Amniotic epithelial cell (primary cell): Measurements from ENCODE around the gene SLC26A11.

Source experiments
- DNase-seq: peaks from one replicate; pipeline ENCODE4 v3.0.0-alpha.2; 2010; ENCODE audit warnings: low read depth

SLC26A11 gene

DNA sequence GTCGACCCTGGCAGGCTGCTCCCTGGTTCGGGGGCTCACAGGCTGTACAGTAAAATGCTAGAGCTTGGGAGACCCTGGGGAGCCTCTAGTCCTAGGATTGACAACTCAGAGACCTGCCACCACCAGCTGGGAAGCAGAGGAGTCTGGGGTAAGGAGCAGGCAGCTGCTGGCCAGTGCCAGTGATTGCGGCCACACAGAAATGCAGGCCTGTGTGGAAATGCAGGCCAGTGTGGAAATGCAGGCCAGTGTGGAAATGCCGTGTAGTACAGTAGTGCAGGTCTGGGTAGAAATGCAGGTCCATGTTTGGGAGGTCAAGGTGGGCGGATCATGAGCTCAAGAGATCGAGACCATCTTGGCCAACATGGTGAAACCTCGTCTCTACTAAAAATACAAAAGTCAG lies 23.6 kb upstream of the SLC26A11 start:
- DNase-seq = no peak

DNA sequence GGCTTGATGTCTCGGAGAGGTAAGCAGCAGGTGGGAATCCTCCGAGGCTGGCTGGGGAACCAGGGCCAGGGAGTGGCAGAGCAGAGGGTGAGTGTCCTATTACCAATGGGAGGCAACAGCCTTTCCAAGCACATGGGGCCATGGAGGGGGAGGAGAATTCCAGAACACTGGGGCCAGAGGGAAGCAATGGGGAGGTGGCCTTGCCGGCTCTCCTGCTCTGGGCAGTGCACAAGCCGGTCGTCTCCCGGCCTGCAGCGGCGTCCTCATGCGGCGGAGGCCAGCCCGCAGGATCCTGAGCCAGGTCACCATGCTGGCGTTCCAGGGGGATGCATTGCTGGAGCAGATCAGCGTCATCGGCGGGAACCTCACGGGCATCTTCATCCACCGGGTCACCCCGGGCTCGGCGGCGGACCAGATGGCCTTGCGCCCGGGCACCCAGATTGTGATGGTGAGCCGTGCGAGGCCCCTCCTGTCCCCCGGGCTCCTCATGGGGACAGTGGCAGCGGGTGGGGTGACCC lies 22.0 kb upstream of the SLC26A11 start:
- DNase-seq = peak; percentile 9

DNA sequence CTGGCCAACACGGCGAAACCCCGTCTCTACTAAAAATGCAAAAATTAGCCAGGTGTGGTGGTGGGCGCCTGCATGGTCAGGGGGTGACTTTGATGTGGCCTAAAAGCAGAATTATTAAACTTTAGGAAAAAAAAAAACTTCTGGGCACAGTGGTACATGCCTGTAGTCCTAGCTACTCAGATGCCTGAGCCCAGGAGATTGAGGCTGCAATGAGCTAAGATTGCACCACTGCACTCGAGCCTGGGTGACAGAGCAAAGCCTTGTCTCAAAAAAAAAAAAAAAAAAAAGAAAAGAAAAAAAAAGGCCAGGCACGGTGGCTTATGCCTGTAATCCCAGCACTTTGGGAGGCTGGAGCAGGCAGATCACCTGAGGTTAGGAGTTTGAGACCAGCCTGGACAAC lies 20.9 kb upstream of the SLC26A11 start:
- DNase-seq = peak; percentile 16

DNA sequence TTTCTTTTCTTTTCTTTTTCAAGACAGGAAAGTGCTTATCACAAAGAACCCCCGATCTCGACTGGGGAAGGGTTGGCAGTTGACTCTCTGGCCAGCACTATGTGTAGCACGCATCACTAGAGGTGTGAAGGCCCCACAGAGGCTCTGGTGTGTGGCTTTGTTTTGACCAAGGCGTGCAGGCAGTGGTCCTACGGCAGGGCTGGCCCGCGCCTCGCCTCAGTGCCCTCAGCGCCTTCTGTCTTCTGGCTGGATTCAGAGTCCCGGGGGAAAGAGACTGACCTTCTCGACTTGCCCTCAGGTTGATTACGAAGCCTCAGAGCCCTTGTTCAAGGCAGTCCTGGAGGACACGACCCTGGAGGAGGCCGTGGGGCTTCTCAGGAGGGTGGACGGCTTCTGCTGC lies 18.8 kb upstream of the SLC26A11 start:
- DNase-seq = no peak

DNA sequence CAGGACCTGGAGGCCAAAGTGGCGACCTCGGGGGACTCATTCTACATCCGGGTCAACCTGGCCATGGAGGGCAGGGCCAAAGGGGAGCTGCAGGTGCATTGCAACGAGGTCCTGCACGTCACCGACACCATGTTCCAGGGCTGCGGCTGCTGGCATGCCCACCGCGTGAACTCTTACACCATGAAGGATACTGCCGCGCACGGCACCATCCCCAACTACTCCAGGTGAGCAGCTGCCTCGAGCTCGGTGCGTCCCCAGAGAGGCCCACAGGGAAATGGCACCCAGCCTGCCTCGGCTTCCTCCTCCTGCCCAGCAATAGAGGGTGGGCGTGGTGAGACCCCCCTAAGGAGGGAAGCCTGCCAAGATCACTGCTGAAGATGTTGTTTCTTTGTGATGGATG lies 18.0 kb upstream of the SLC26A11 start:
- no peak for DNase-seq

DNA sequence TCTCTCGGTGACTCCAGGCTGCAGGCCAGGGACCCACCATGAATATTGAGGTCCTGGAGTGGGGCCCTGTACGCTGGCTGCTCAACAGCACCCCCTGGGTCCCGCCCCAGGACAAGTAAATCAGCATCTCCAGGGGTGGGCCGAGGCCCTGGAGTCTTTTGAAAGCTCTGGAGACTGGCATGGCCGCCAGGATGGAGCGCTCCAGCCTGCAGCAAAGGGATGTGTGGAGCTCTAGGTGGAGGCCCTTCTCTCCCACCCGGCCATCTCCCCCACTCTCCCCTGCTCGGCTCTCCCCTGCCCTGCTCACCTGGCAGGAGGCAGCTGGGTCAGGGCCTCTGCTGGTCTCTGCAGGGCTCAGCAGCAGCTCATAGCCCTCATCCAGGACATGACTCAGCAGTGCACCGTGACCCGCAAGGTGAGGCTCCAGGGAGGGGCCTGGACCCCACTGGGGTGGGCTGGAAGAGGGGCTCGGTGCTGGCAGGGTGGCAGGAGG lies 16.7 kb upstream of the SLC26A11 start:
- no peak for DNase-seq

DNA sequence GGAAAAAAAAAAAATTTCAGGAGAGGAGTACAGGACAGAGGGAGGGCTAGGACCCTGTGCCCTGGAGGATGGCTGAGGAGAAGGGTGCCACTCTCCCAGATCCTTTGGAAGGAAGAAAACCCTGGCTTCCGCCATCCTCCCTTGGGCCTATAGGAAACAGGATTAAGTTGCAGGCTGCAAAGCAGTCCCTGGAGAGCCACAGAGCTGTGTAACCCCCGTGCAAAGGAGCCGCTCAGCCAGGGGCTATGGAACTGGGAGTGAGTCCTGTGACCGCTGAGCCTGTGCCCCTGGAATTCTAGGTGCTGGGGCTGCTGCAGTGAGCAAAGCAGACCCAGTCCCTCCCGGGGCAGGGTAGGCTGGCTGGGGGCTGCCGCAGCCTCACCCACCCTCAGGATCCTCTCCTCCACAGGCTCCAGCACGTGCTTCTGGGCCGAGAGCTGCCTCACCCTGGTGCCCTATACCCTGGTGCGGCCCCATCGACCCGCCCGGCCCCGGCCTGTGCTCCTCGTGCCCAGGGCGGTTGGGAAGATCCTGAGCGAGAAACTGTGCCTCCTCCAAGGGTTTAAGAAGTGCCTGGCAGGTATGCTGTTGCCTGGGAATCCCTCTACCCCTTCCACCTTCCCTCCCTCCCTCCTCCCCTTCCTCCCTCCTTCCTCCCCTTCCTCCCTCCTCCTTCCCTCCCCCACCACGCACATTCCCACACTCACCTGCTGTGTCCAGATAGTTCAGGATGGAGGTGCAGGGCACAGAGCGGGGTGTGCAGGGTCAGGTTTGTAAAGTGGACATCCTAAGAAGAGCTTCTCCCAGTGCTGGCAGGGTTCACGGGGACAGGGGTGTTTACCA lies 15.4 kb upstream of the SLC26A11 start:
- DNase-seq = no peak

DNA sequence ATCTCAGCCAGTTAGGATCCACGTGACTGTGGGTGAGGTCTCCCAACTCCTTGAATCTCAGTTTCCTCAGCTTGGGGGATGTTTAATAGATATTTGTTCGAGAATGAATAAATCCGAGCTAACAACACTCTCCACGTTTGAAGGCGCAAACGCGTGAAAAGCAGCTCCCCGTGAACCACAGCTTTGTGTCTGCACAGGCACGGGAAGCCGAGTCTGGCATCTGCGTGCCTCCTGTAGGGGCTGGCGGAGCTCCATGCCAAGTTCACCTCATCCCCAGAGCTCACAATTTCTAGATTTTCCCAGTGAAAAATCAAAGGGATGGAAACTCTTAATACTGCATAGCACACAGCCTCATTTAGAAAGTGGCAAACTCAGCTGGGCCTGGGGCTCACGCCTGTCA lies 14.4 kb upstream of the SLC26A11 start:
- DNase-seq = no peak

DNA sequence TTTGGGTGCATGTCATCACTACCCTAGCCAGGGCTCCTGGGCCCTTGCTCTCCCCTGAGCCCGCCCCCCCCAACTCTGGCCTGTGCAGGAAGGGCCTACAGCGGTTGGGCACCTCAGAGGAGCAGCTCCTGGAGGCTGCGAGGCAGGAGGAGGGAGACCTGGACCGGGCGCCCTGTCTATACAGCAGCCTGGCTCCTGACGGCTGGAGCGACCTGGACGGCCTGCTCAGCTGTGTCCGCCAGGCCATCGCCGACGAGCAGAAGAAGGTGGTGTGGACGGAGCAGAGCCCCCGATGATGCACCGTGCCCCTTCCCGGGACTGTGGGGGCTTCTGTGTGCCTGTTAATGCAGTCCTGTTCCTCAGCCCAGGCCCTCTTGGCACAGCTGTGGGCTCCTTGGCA lies 12.2 kb upstream of the SLC26A11 start:
- DNase-seq = no peak

DNA sequence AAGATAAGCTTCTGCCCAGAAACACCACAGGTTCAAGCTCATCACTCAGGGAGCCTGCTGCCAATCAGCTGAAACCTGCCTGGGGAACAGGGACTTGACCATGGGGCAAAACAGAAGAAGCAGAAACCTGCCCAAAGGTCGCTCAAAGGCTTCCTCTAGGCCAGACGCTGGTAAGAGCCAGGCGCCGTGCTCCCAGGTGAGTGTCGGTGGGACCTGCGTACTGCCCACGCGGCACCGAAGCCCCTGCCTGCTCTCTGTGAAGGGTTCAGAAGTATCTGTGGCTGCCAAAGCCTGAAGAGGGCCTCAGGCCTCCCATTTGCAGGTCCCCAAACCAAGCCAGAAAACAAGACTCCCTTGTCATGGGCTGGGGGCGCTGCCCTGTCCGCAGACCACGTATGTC lies 10.5 kb upstream of the SLC26A11 start:
- no peak for DNase-seq

DNA sequence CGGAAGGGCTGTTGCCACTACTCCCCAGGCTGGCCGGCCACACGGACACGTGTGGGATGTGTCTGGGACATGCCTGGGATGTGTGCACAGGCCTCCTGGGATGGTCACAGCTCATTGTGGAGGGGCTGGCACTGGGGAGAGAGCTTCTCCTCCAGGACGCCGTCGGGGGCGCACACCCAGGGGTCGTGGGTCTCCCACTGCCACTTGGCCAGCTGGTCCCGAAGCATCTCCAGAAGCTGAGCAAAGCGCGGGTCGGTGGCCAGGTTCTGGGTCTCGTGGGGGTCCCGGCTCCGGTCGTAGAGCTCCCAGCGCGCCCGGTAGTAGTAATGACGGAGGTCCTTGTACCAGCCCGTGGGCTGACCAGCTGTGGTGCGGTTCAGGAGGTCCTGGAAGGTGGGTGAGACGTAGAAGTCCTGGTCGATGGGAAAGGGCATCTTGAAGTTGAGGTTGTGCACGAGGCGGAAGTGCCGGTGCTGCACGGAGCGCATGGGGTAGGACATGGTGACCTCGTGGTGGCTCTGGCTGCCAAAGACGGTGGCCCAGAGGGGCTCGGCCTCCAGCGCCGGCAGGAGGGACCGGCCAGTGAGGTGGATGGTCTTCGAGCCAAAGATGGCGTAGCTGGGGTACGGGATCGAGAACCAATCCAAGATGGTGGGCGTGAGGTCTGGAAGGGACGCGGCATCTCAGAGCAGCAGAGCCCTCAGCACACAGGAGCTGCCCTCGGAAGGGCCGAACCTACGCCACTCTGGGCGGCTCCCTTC lies 9.7 kb upstream of the SLC26A11 start:
- DNase-seq = no peak

DNA sequence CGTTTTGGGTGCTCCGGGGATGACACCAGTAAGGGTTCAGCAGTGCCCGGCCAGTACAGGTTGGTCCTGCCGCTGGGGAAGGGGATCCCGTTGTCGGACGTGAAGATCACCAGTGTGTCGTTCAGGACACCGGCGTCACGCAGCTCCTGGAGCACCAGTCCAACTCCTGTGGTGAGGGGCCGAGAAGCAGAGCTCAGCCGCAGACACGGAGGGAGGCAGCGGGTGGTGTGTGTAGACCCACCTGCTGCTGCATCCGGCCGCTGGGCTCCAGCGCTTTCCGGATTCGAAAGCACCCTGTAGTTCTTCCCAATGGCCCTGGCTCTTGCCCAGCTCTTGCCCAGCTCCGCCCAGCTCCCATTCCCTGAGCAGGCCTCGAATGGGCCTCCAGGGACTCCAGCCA lies 8.1 kb upstream of the SLC26A11 start:
- no peak for DNase-seq

DNA sequence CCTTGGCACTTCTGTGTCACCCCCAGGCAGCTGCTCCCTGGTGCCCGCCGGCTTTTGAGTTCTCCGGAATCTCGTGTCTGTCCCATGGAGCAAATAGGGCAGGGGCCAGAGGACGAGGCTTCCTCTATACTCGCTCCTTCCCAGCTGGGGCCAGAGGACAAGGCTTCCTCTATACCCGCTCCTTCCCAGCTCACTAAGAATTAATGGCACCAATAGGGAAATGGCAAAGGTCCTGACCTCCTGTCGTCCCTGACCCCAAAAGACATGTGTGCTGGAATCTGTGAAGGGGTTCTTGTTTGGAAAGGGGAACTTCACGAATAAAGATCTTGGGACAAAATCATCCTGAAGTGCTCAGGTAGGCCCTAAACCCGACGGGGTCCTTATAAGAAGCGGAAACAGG lies 7.7 kb upstream of the SLC26A11 start:
- no peak for DNase-seq

DNA sequence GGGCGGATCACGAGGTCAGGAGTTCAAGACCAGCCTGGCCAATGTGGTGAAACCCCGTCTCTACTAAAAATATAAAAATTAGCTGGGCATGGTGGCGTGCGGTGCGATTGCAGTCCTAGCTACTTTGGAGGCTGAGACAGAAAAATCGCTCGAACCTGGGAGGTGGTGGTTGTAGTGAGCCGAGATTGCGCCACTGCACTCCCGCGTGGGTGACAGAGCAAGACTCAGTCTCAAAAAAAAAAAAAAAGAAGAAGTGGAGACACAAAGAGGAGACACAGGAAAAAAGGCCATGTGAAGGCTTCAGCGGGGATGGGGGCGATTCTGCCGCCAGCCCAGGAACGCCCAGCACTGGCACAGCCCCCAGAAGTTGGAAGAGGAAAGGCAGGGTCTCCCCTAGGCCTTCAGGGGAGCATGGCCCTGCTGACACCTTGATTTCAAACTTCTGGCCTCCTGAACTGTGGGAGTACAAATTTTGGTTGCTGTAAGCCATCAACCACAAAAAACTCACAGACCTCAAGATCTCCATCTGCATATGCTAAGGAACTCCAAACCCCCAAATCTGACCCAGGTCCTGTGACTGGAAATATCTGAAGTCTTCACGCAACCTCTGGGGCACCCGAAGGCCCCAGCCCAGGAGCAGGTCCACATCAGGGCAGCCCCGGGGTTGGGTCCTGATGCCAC lies 7.1 kb upstream of the SLC26A11 start:
- DNase-seq = no peak

DNA sequence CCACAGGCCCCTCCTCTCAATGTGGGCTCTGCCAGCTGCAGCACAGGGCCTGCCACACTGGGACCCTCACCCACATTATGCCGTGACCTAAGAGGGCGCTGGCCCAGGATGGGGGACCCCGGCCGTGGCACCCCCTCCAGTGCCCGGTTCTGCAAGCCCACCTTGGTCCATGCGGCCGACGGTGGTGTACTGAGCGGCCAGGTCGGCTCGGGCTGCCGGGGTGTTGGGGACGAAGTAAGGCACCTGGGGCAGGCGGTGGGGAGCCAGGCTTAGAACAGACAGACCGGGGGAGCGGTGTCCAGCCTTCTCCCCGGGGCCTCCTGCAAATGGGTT lies 6.6 kb upstream of the SLC26A11 start:
- DNase-seq = no peak

DNA sequence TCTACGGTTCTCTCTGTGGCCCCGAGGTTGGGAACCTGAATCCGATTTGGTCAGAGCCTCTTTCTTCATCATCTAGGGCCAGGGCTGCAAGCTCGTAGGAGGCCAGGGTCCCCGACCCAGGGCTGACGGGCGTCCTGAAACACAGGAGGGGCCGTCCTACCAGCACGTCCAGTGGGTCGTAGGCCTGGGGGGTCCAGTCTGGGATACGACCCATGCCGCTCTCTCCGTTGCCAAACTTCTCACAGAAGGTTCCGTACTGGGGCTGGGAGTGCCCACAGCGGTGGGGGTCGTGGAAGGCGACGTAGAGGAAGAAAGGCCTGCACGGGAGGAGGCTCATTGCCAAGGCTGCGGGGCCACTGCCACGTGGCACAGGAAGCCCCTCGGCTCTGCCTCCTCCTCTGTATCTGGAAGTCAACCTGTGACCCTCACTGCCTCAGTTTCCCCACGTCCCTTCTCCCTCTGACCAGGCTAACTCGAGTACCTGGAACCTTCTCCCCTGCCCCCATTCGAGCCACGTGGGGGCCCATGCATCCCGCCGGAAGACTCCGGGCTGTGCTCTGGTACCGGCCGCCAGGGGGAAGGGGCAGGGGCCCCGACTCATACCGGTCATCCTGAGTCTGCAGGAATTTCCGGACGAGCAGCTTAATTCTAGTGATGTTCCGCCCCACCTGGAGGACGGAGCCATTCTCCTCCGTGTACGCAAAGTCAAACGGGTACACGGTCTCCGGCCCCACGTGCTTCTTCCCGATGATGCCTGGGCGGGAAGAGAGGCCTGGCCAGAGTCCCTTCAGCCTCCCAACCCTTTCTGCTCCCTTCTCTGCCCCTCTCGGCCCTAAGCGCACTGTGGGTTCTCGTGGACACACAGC lies 6.0 kb upstream of the SLC26A11 start:
- DNase-seq = no peak

DNA sequence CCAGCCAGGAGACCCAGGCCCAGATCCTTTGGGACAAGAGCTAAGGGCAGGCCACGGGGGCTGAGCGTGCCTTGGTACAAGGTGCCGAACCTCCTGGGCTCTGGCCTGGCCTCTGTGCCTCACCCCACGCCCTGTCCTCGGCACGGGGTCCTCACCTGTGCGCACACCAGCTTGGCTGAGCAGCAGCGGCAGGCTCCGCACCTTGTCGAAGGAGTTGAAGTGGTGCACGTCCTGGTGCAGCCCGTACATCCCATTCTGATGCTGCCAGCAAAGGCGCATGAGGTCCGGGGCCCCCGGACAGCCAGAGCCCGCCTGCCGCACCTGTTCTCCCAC lies 5.4 kb upstream of the SLC26A11 start:
- DNase-seq = no peak

DNA sequence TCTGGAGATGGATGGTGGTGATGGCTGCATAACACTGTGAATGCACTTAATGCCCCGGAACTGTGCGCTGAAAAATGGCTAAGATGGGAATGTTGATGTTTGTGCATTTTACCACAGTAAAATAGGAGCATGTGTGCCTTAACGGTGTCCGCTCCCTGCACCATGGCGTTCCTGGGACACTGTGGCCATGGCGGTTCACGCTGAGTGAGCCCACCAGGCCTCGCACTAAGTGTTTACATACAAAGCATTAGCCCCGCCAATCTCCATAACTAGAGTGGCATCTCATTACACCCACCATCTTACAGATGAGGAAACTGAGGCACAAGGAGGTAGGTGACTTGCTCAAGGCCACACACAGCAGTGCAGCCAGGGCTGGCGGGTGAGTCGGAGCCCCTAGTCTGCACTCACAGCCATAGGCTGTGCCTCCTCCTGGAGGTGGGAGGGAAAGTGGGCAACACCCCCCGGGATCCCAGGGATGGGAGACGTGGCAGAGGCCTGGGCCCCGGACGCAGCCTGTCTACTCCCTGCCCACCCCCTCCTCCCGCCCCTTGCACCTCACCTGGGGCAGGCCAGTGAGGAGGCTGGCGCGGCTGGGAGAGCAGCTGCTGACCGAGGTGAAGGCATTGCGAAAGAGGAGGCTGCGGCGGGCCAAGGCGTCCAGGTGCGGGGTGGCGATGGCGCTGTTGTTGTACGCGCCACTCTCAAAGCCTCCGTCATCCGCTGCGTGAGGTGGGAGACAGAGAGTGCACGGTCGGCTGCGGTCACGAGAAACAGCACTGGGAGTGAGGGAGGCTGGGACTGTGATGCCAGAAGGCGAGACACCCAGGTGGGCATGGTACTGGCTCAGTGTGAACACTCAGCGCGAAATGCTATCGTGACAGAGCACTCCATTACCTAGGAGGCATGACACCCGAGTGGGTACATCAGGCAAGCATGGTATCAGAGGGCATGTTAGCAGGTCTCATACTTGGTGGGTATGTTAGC lies 3.5 kb upstream of the SLC26A11 start:
- DNase-seq = no peak

DNA sequence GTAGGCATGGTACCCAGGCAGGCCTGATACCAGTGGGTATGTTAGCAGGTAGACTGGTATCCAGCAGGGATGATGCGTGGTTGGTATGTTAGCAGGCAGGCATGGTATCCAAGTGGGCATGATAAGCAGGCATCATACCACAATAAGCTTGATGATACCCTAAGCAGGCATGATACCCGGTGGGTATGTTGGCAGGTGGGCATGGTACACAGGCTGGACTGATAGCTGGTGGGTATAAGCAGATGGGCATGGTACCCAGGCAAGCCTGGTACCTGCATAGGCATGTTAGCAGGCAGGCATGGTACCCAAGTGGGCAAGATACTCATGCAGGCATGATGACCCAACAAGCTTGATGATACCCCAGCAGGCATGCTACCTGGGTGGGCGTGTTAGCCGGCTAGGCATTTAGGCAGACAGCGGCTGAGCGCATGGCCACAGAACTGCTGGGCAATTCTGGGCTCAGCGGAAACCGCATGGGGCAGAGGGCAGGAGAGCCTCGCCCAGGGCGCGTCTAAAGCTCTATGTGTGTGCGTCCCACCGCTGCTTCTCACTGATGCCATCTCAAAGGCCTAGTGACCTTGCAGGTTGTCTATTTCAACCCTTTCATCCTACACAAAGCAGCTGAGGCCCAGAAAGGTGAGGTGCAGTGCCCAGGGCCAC lies 2.4 kb upstream of the SLC26A11 start:
- no peak for DNase-seq

DNA sequence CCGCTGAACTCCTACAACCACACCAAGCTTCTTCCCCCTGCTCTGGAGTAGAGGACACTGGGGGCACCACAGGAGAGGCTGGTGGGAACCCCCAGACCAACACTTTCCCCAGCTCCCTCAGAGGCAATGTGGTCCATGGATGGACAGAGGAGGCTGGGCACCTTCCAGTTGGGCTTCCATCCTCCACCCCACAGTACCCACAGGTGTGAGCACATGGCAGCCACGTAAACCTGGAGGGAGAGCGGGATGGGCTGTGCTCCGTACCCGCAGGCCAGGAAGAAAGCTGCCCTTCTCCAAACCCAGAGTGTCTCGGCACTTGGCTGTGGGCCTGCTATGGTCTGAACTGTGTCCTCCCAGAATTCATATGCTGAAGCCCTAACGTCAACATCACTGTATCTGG lies 1.8 kb upstream of the SLC26A11 start:
- DNase-seq = no peak
